B cell (primary cell): ENCODE results near the gene TXNDC2. TPM values are rescaled to one million over a fixed set of nuclear protein-coding genes. Genes with fewer than 3 reads are reported as not detected.

Source experiments
- ATAC-seq: fragments of 200-7000 bp; cut with Tn5 transposase; one replicate; pipeline ENCODE4 v1.10.0; 2021; ENCODE audit warnings: low read depth, mild to moderate bottlenecking, moderate number of reproducible peaks, moderate library complexity
- CTCF ChIA-PET: fragments of 350-600 bp; sonication (Branson Sonifier 250); formaldehyde crosslinking; loops from one replicate; lab custom pipeline; 2021; ENCODE audit warnings: antibody characterized with exemption, inconsistent platforms; lab: Charles Lee
- POLR2A ChIA-PET: fragments of 350-600 bp; sonication (Branson Sonifier 250); formaldehyde crosslinking; loops from one replicate; lab custom pipeline; 2021; ENCODE audit warnings: antibody characterized with exemption; lab: Charles Lee
- DNase-seq: peaks from one replicate; pipeline ENCODE4 v3.0.0; 2013
- H2AFZ ChIP-seq: 2 replicates; pipeline ENCODE4 v1.6.1; 2012; ENCODE audit warnings: mild to moderate bottlenecking, low read depth, low read length; ENCODE audit not compliant: insufficient read depth, poor library complexity, severe bottlenecking
- H3K27ac ChIP-seq, 2 donors: 1 replicate in 1 of 2; 2 replicates in 1 of 2; pipeline ENCODE4 v1.5.1; 2012 to 2013; ENCODE audit warnings: low read length in 2 of 2, mild to moderate bottlenecking in 2 of 2, moderate library complexity in 1 of 2
- H3K27me3 ChIP-seq, 4 experiments: fragments of 200-600 bp in 1 of 4; sonication (generic) in 1 of 4; replicated peaks in 1 of 4; 1 replicate in 2 of 4; 2 replicates in 2 of 4; pipeline versions ENCODE4 v1.6.1 to v1.7.0; 2013 to 2016; ENCODE audit warnings: low read length in 3 of 4, mild to moderate bottlenecking in 2 of 4, mixed read lengths in 1 of 4, moderate library complexity in 1 of 4; ENCODE audit not compliant: insufficient read depth in 4 of 4, control insufficient read depth in 3 of 4; ENCODE audit errors: control extremely low read depth in 1 of 4
- H3K36me3 ChIP-seq, 2 experiments: replicated peaks in 1 of 2; 1 replicate in 1 of 2; 2 replicates in 1 of 2; pipeline versions ENCODE4 v1.6.1 to v1.7.1; 2013; ENCODE audit warnings: low read length in 1 of 2; ENCODE audit not compliant: insufficient read depth in 2 of 2, control insufficient read depth in 1 of 2; ENCODE audit errors: control extremely low read depth in 1 of 2, extremely low read depth in 1 of 2
- H3K4me1 ChIP-seq, 2 donors: fragments of 200-600 bp in 1 of 2; sonication (generic) in 1 of 2; 1 replicate in 1 of 2; 2 replicates in 1 of 2; pipeline versions ENCODE4 v1.5.1 to v1.6.1; 2013 to 2017; ENCODE audit warnings: low read length in 2 of 2; ENCODE audit not compliant: control insufficient read depth in 2 of 2, insufficient read depth in 2 of 2
- H3K4me2 ChIP-seq: replicated peaks from 2 replicates; pipeline ENCODE3; 2012; ENCODE audit warnings: mild to moderate bottlenecking, low read depth, low read length; ENCODE audit not compliant: poor library complexity, severe bottlenecking
- H3K4me3 ChIP-seq, 5 experiments: fragments of 200-600 bp in 1 of 5; sonication (generic) in 1 of 5; 1 replicate in 3 of 5; 2 replicates in 2 of 5; pipeline versions ENCODE4 v1.5.1 to v1.7.0; 2011 to 2016; ENCODE audit warnings: low read length in 4 of 5, mild to moderate bottlenecking in 4 of 5, low read depth in 2 of 5, control low read depth in 1 of 5, moderate library complexity in 1 of 5; ENCODE audit not compliant: insufficient read depth in 1 of 5; ENCODE audit errors: control extremely low read depth in 1 of 5, extremely low read depth in 1 of 5
- H3K79me2 ChIP-seq: fragments of 200-600 bp; sonication (generic); one replicate; pipeline ENCODE4 v1.6.0; 2016; ENCODE audit warnings: low read length; ENCODE audit not compliant: control insufficient read depth, insufficient read depth
- H3K9ac ChIP-seq: fragments of 200-600 bp; sonication (generic); 2 replicates; pipeline ENCODE4 v1.6.1; 2017; ENCODE audit warnings: mild to moderate bottlenecking, low read length, moderate library complexity
- H3K9me3 ChIP-seq, 3 donors: one replicate each; pipeline versions ENCODE4 v1.6.1 to v1.7.1; 2013; ENCODE audit warnings: low read length in 2 of 3; ENCODE audit not compliant: control insufficient read depth in 2 of 3, insufficient read depth in 1 of 3; ENCODE audit errors: control extremely low read depth in 1 of 3
- H4K20me1 ChIP-seq: 2 replicates; pipeline ENCODE4 v1.6.0; 2012; ENCODE audit warnings: mild to moderate bottlenecking, low read length; ENCODE audit not compliant: insufficient read depth, control insufficient read depth, poor library complexity, severe bottlenecking
- H3K27ac Mint-ChIP-seq: one replicate; pipeline ENCODE4 v1.8.0; 2021; ENCODE audit warnings: mixed read lengths
- H3K27me3 Mint-ChIP-seq: one replicate; pipeline ENCODE4 v1.8.0; 2021; ENCODE audit warnings: mixed read lengths
- H3K4me1 Mint-ChIP-seq: one replicate; pipeline ENCODE4 v1.8.0; 2021; ENCODE audit warnings: mixed read lengths
- H3K4me3 Mint-ChIP-seq: one replicate; pipeline ENCODE4 v1.8.0; 2021; ENCODE audit warnings: mixed read lengths
- H3K9me3 Mint-ChIP-seq: one replicate; pipeline ENCODE4 v1.8.0; 2022; ENCODE audit warnings: mixed read lengths; ENCODE audit not compliant: insufficient read depth
- EZH2 ChIP-seq: IDR thresholded peaks from 2 replicates; pipeline ENCODE4 v1.6.1; 2012; ENCODE audit warnings: borderline replicate concordance, low read depth, mild to moderate bottlenecking, moderate library complexity, low read length; ENCODE audit not compliant: insufficient read depth, poor library complexity, severe bottlenecking
- WGBS: methylation state at CpG from one replicate; pipeline ENCODE4 v1.1.5; 2013; ENCODE audit warnings: missing lambda C conversion rate; ENCODE audit not compliant: insufficient coverage; 5-methylcytosine and 5-hydroxymethylcytosine counted together
- intact Hi-C: fragments of 100-400 bp; cut with micrococcal nuclease; formaldehyde crosslinking; loops from one replicate; pipeline ENCODE4 v1.10.0; 2022
- polyA plus RNA-seq: library from polyadenylated mRNA; depleted of rRNA; stranded (reverse); fragments of >200 nt; gene quantifications from 2 replicates; pipeline ENCODE4 v1.2.3, GENCODE V29; 2012
- total RNA-seq, 2 donors: library from RNA; stranded (reverse); fragments of 120-200 nt in 1 of 2; gene quantifications; 1 replicate in 1 of 2; 2 replicates in 1 of 2; pipeline versions ENCODE4 v1.2.3 to v1.2.4, GENCODE V29; 2013 to 2022
- TF ChIP-seq, protein P1 (sequence below): fragments of 200-600 bp; IDR thresholded peaks from one replicate; pipeline ENCODE4 v1.8.0; 2022; ENCODE audit warnings: antibody characterized with exemption, mild to moderate bottlenecking

Gene TXNDC2
- total and polyA plus RNA-seq, 2 donors (not counting 1 experiment from before 2014, with no cell fraction given), result 0.07 to 0.22 TPM

DNA sequence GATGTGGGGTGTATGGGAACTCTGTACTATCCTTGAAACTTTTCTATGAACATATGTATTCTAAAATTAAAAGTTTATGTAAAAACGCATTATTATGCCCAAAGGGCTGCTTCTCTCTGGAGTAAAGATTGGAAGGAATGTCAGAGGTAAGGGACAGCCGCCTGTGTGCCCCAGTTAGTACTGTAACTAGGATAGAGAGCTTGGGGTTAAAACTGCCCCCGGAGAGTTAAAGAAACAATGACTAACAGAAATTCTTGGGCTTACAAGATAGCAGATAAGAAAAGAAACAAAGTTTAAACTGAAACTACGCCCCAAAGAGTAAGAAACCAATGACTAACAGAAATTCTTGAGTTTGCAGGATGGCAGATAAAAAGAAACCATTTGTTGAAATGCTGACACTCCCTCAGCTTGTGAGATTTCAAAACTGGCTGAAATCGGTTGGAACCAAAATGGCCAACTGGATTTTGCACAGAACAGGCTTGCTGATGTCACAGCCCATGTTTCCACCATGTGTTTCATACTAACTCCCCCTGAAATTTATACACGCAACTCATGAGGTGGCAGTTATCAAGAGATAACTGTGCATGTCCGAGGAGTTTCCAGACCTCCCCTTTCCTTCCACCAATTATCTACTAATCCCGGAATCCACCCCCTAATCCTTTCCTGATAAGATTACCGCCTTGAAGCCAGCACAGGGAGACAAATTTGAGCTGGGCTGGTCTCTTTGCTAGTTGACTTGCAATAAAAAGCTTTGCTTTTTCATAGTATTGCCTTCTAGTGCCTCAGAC, 8.7 kb upstream of the TXNDC2 start:
- no peak for ATAC-seq
- no peaks in the 10 kb centered on the region for H3K4me1 Mint-ChIP-seq
- H2AFZ ChIP-seq, result no peak overlapping the region
- no peak overlapping the region for H3K9ac ChIP-seq
- peaks cover 4% of the 10 kb centered on the region for H3K27me3 Mint-ChIP-seq
- ChIA-PET POLR2A (no interaction called here), CTCF (no interaction called here)
- intact Hi-C loops, result no loop called here
- no peaks in the 10 kb centered on the region for H3K9me3 Mint-ChIP-seq
- H3K27ac ChIP-seq, result no peak overlapping the region
- no peaks in the 10 kb centered on the region for H3K36me3 ChIP-seq
- H3K9me3 ChIP-seq, result no peaks in the 10 kb centered on the region
- no peak overlapping the region for H3K4me3 ChIP-seq
- no peaks in the 10 kb centered on the region for H3K4me1 ChIP-seq
- H3K27me3 ChIP-seq, result peaks cover 0 to 4% (median 0%) of the 10 kb centered on the region in 4 experiments
- WGBS, result 98% methylated on average over 5 of the region's 9 CpGs
- no peak for TF ChIP-seq EZH2
- TF ChIP-seq, protein P1, sequence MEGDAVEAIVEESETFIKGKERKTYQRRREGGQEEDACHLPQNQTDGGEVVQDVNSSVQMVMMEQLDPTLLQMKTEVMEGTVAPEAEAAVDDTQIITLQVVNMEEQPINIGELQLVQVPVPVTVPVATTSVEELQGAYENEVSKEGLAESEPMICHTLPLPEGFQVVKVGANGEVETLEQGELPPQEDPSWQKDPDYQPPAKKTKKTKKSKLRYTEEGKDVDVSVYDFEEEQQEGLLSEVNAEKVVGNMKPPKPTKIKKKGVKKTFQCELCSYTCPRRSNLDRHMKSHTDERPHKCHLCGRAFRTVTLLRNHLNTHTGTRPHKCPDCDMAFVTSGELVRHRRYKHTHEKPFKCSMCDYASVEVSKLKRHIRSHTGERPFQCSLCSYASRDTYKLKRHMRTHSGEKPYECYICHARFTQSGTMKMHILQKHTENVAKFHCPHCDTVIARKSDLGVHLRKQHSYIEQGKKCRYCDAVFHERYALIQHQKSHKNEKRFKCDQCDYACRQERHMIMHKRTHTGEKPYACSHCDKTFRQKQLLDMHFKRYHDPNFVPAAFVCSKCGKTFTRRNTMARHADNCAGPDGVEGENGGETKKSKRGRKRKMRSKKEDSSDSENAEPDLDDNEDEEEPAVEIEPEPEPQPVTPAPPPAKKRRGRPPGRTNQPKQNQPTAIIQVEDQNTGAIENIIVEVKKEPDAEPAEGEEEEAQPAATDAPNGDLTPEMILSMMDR, result no peak
- H4K20me1 ChIP-seq, result no peaks in the 10 kb centered on the region
- no peak for DNase-seq
- no peak overlapping the region for H3K4me3 Mint-ChIP-seq
- H3K4me2 ChIP-seq, result no peak overlapping the region
- H3K79me2 ChIP-seq, result no peaks in the 10 kb centered on the region
- no peak overlapping the region for H3K27ac Mint-ChIP-seq

DNA sequence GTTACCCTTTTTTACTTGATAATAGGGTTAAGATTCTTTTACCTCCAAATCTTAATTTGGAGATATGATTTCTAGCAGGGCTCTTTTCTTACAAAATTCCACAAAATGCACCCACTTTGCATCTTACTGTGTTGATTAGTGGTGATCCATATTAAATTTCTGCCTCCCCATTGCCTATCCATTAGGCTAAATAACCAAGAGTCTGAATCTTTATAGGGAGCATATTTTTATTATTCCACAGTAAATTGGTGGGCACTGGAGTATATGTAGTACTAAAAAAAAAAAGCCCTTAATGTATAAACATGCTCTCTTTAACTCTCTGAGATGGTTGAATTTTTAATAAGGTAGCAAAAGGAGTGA, 8.1 kb upstream of the TXNDC2 start:
- Histone ChIP-seq H3K79me2 (no peaks in the 10 kb centered on the region), H3K9ac (no peak overlapping the region), H3K4me3 (no peak overlapping the region), H4K20me1 (no peaks in the 10 kb centered on the region), H3K4me1 (no peaks in the 10 kb centered on the region), H2AFZ (no peak overlapping the region), H3K27me3 (peaks cover 0 to 3% (median 0%) of the 10 kb centered on the region in 4 experiments), H3K27ac (no peak overlapping the region), H3K9me3 (no peaks in the 10 kb centered on the region), H3K36me3 (no peaks in the 10 kb centered on the region), H3K4me2 (no peak overlapping the region)
- DNase-seq (no peak), ATAC-seq (no peak)
- TF ChIP-seq, protein P1, result no peak
- TF ChIP-seq EZH2, result no peak
- no peaks in the 10 kb centered on the region for H3K4me1 Mint-ChIP-seq
- ChIA-PET POLR2A (no interaction called here), CTCF (no interaction called here)
- no peak overlapping the region for H3K27ac Mint-ChIP-seq
- no peak overlapping the region for H3K4me3 Mint-ChIP-seq
- intact Hi-C loops, result no loop called here
- peaks cover 4% of the 10 kb centered on the region for H3K27me3 Mint-ChIP-seq
- no peaks in the 10 kb centered on the region for H3K9me3 Mint-ChIP-seq
